AG09319 (cell line): Measurements from ENCODE around the gene NUTM1.
"Not testable (repeated sequence)": the region's sequence is repeated elsewhere in the genome, so short reads cannot be mapped to it uniquely, and the experiment has no call there.

ENCODE experiments used
- DNase-seq: peaks from one replicate; pipeline ENCODE4 v3.0.0-alpha.2; 2010; ENCODE audit warnings: low read depth; ENCODE audit errors: extremely low read depth
- CTCF ChIP-seq: IDR thresholded peaks from 2 replicates; pipeline ENCODE4 v1.5.1; 2011; ENCODE audit warnings: low read depth, mild to moderate bottlenecking, inconsistent platforms, low read length, moderate library complexity

NUTM1 gene

GRCh38 chr15:34337557-34338306 is 5.4 kb upstream of the NUTM1 start, which contains the start of gene SLC12A6:
Gene SLC12A6, minus strand, starts transcription at chr15:34337781. Its CDS starts 1,101 bp downstream, at chr15:34336680.
- DNase-seq = peak; percentile 57
- TF ChIP-seq CTCF = no peak

- DNase-seq = no peak
- no peak for TF ChIP-seq CTCF
These were observed 4.8 kb upstream of the NUTM1 start for GRCh38 chr15:34338347-34338746.

GRCh38 chr15:34339946-34340345 is 3.2 kb upstream of the NUTM1 start:
- no peak for TF ChIP-seq CTCF
- no peak for DNase-seq

GRCh38 chr15:34341381-34342212 is 1.5 kb upstream of the NUTM1 start:
- no peak for TF ChIP-seq CTCF

GRCh38 chr15:34342213-34342736 is 840 bp upstream of the NUTM1 start:
- not testable (repeated sequence) for DNase-seq

More at GRCh38 chr15:34341381-34342212, 1.5 kb upstream of the NUTM1 start:
- DNase-seq = no peak

- DNase-seq = no peak
- no peak for TF ChIP-seq CTCF
These were observed 5.0 kb downstream of the NUTM1 start for GRCh38 chr15:34347951-34348638.

- DNase-seq = no peak
- TF ChIP-seq CTCF = no peak
These were observed 5.7 kb downstream of the NUTM1 start for GRCh38 chr15:34348735-34349300.
